NCI-H82 treated with DMSO at 0.1 percent for 48 hours (cell line): ENCODE measurements around the gene ANO4.

Experiments used
- DNase-seq: peaks from one replicate; lab custom pipeline; 2025; ENCODE audit not compliant: unreplicated experiment; lab: John Stamatoyannopoulos, UW

Gene ANO4

GRCh38 chr12:100801320-100801719 lies 6.7 kb downstream of the ANO4 start:
- DNase-seq = no peak

GRCh38 chr12:100808777-100809176 lies 14.2 kb downstream of the ANO4 start:
- DNase-seq = no peak

- no peak for DNase-seq
Observed at GRCh38 chr12:100820314-100820713, 25.7 kb downstream of the ANO4 start.

- DNase-seq = no peak
Observed at GRCh38 chr12:100823963-100824362, 29.4 kb downstream of the ANO4 start.

- no peak for DNase-seq
Observed at GRCh38 chr12:100824476-100824875, 29.9 kb downstream of the ANO4 start.

GRCh38 chr12:100826323-100826722 lies 31.7 kb downstream of the ANO4 start:
- DNase-seq = no peak

- DNase-seq = no peak
Observed at GRCh38 chr12:100827901-100828520, 33.4 kb downstream of the ANO4 start.

GRCh38 chr12:100830003-100830795 lies 35.6 kb downstream of the ANO4 start:
- no peak for DNase-seq

GRCh38 chr12:100833282-100833681 lies 38.7 kb downstream of the ANO4 start:
- no peak for DNase-seq

- DNase-seq = no peak
Observed at GRCh38 chr12:100840748-100841147, 46.2 kb downstream of the ANO4 start.

GRCh38 chr12:100842156-100842555 lies 47.6 kb downstream of the ANO4 start:
- no peak for DNase-seq

GRCh38 chr12:100843061-100843460 lies 48.5 kb downstream of the ANO4 start:
- no peak for DNase-seq

- no peak for DNase-seq
Observed at GRCh38 chr12:100845095-100845494, 50.5 kb downstream of the ANO4 start.

- DNase-seq = no peak
Observed at GRCh38 chr12:100851637-100852036, 57.1 kb downstream of the ANO4 start.

GRCh38 chr12:100857418-100857817 lies 62.8 kb downstream of the ANO4 start:
- no peak for DNase-seq

GRCh38 chr12:100857971-100858370 lies 63.4 kb downstream of the ANO4 start:
- DNase-seq = no peak

- DNase-seq = no peak
Observed at GRCh38 chr12:100858656-100859055, 64.1 kb downstream of the ANO4 start.

- no peak for DNase-seq
Observed at GRCh38 chr12:100859063-100859627, 64.6 kb downstream of the ANO4 start.

GRCh38 chr12:100860611-100861010 lies 66.0 kb downstream of the ANO4 start:
- DNase-seq = no peak

- no peak for DNase-seq
Observed at GRCh38 chr12:100862676-100863075, 68.1 kb downstream of the ANO4 start.

GRCh38 chr12:100864366-100864765 lies 69.8 kb downstream of the ANO4 start:
- no peak for DNase-seq

GRCh38 chr12:100867639-100868393 lies 73.2 kb downstream of the ANO4 start:
- DNase-seq = no peak
